Progenitor cell of endocrine pancreas (in vitro differentiated cells): ENCODE measurements around the gene IARS1. TPM values are rescaled to one million over a fixed set of nuclear protein-coding genes. Genes with fewer than 3 reads are reported as not detected.

Experiments used
- DNase-seq: peaks from one replicate; pipeline ENCODE4 v3.0.0; 2021; ENCODE audit warnings: low spot score; ENCODE audit not compliant: unreplicated experiment
- H3K27ac Mint-ChIP-seq: 2 replicates; pipeline ENCODE4 v1.8.0; 2021; ENCODE audit warnings: mild to moderate bottlenecking, moderate library complexity, mixed read lengths
- H3K27me3 Mint-ChIP-seq: 2 replicates; pipeline ENCODE4 v1.8.0; 2021; ENCODE audit warnings: mixed read lengths
- H3K36me3 Mint-ChIP-seq: 2 replicates; pipeline ENCODE4 v1.8.0; 2022; ENCODE audit warnings: mixed read lengths; ENCODE audit not compliant: insufficient read depth
- H3K4me1 Mint-ChIP-seq: 2 replicates; pipeline ENCODE4 v1.8.0; 2021; ENCODE audit warnings: low read depth, mixed read lengths
- H3K4me3 Mint-ChIP-seq: 2 replicates; pipeline ENCODE4 v1.8.0; 2021; ENCODE audit warnings: low read depth, mild to moderate bottlenecking, moderate library complexity, mixed read lengths
- H3K9me3 Mint-ChIP-seq: 2 replicates; pipeline ENCODE4 v1.8.0; 2021; ENCODE audit warnings: low read depth, mixed read lengths
- CTCF ChIP-seq: fragments of 200-600 bp; sonication (generic); IDR thresholded peaks from one replicate; pipeline ENCODE4 v1.5.0; 2021; ENCODE audit warnings: antibody characterized with exemption, mild to moderate bottlenecking; ENCODE audit not compliant: unreplicated experiment
- long read RNA-seq: library from polyadenylated mRNA; unstranded; transcript quantifications from one replicate; pipeline ENCODE4 v2.0.0, GENCODE V29; 2020
- total RNA-seq: library from RNA; stranded (reverse); gene quantifications from 2 replicates; pipeline ENCODE4 v1.2.1, GENCODE V29; 2021

The IARS1 gene
- 170 and 186 TPM in 2 replicates for total RNA-seq
- long read RNA-seq, full-length matches to known transcripts = 30 of 465 reads
- long read RNA-seq, partial matches to known transcripts = 369 of 465 reads
- long read RNA-seq, other reads (novel, unspliced or antisense) = 66 of 465 reads

- TF ChIP-seq CTCF = peak; percentile 33
- H3K4me3 Mint-ChIP-seq = peak within 1 kb of the TSS; percentile 96
- H3K4me1 Mint-ChIP-seq = peaks cover 42% of the 10 kb centered on the region
- peaks cover 13% of the 10 kb centered on the region for H3K36me3 Mint-ChIP-seq
- H3K27ac Mint-ChIP-seq = peak within 1 kb of the TSS; percentile 99
- no peaks in the 10 kb centered on the region for H3K27me3 Mint-ChIP-seq
- H3K9me3 Mint-ChIP-seq = no peaks in the 10 kb centered on the region
- peak; percentile 100 for DNase-seq
Observed at GRCh38 chr9:92293452-92294296, at the start of gene IARS1. IARS1 (minus strand) TSS chr9:92293697; CDS start chr9:92289419, 4,278 bp downstream.

- Mint-ChIP-seq H3K4me3 (no peak overlapping the region), H3K4me1 (no peaks in the 10 kb centered on the region), H3K9me3 (peaks cover 4% of the 10 kb centered on the region), H3K36me3 (peaks cover 7% of the 10 kb centered on the region), H3K27ac (no peak overlapping the region), H3K27me3 (no peaks in the 10 kb centered on the region)
- TF ChIP-seq CTCF = no peak
- no peak for DNase-seq
Observed at GRCh38 chr9:92342825-92343488, 49.5 kb upstream of the IARS1 start.

GRCh38 chr9:92341578-92341977, 48.1 kb upstream of the IARS1 start:
- H3K4me3 Mint-ChIP-seq = no peak overlapping the region
- DNase-seq = no peak
- H3K36me3 Mint-ChIP-seq = peaks cover 7% of the 10 kb centered on the region
- H3K27ac Mint-ChIP-seq = no peak overlapping the region
- peaks cover 4% of the 10 kb centered on the region for H3K9me3 Mint-ChIP-seq
- no peaks in the 10 kb centered on the region for H3K4me1 Mint-ChIP-seq
- H3K27me3 Mint-ChIP-seq = no peaks in the 10 kb centered on the region
- no peak for TF ChIP-seq CTCF

GRCh38 chr9:92333282-92333634, 39.8 kb upstream of the IARS1 start:
- Mint-ChIP-seq H3K4me1 (no peaks in the 10 kb centered on the region), H3K27ac (no peak overlapping the region), H3K9me3 (no peaks in the 10 kb centered on the region), H3K4me3 (no peak overlapping the region), H3K36me3 (no peaks in the 10 kb centered on the region), H3K27me3 (no peaks in the 10 kb centered on the region)
- no peak for DNase-seq
- no peak for TF ChIP-seq CTCF

GRCh38 chr9:92332577-92333281, 39.2 kb upstream of the IARS1 start:
- no peak for TF ChIP-seq CTCF
- H3K4me3 Mint-ChIP-seq = no peak overlapping the region
- no peak overlapping the region for H3K27ac Mint-ChIP-seq
- DNase-seq = no peak
- H3K27me3 Mint-ChIP-seq = no peaks in the 10 kb centered on the region
- no peaks in the 10 kb centered on the region for H3K4me1 Mint-ChIP-seq
- no peaks in the 10 kb centered on the region for H3K9me3 Mint-ChIP-seq
- no peaks in the 10 kb centered on the region for H3K36me3 Mint-ChIP-seq
